T-helper 17 cell (primary cell): ENCODE data around the gene NPTN. TPM values are rescaled to one million over a fixed set of nuclear protein-coding genes. Genes with fewer than 3 reads are reported as not detected.
"Not testable (repeated sequence)": the region's sequence is repeated elsewhere in the genome, so short reads cannot be mapped to it uniquely, and the experiment has no call there.

Experiments used
- ATAC-seq: fragments of 150-1000 bp; cut with Tn5 transposase; 2 replicates; pipeline ENCODE4 v1.10.0; 2021; ENCODE audit warnings: mild to moderate bottlenecking, moderate library complexity
- DNase-seq, 3 donors: peaks; one replicate each; pipeline versions ENCODE4 v3.0.0 to v3.0.0-alpha.2; 2020 to 2021
- H3K9me3 ChIP-seq: one replicate; pipeline ENCODE4 v1.7.0; 2013; ENCODE audit warnings: low read length, mild to moderate bottlenecking; ENCODE audit not compliant: control insufficient read depth, poor library complexity, severe bottlenecking
- H3K27ac Mint-ChIP-seq: one replicate; pipeline ENCODE4 v1.8.0; 2022; ENCODE audit warnings: mild to moderate bottlenecking, moderate library complexity, mixed read lengths
- H3K27me3 Mint-ChIP-seq: one replicate; pipeline ENCODE4 v1.8.0; 2022; ENCODE audit warnings: mixed read lengths
- H3K36me3 Mint-ChIP-seq: one replicate; pipeline ENCODE4 v1.8.0; 2022; ENCODE audit warnings: low read depth, mixed read lengths
- H3K4me1 Mint-ChIP-seq: one replicate; pipeline ENCODE4 v1.8.0; 2022; ENCODE audit warnings: mild to moderate bottlenecking, mixed read lengths
- H3K4me3 Mint-ChIP-seq: one replicate; pipeline ENCODE4 v1.8.0; 2022; ENCODE audit warnings: mild to moderate bottlenecking, moderate library complexity, mixed read lengths
- total RNA-seq, 4 donors: library from RNA in 2 of 4; stranded (reverse) in 2 of 4; gene quantifications; one replicate each; pipeline ENCODE4 v1.2.3 and lab custom pipeline; 2022 to 2026

Gene NPTN
- total RNA-seq, 2 donors from 2014 or later = 25.0 to 48.5 TPM

- Mint-ChIP-seq H3K4me3 (no peak overlapping the region), H3K27me3 (no peaks in the 10 kb centered on the region), H3K4me1 (peaks cover 16% of the 10 kb centered on the region), H3K36me3 (peaks cover 11% of the 10 kb centered on the region), H3K27ac (peak overlapping the region; percentile 59)
- H3K9me3 ChIP-seq = no peaks in the 10 kb centered on the region
- DNase-seq = no peak
- no peak for ATAC-seq
Observed at GRCh38 chr15:73589766-73590165, 43.4 kb downstream of the NPTN start.

- DNase-seq = no peak
- peak overlapping the region; percentile 69 for H3K27ac Mint-ChIP-seq
- no peaks in the 10 kb centered on the region for H3K27me3 Mint-ChIP-seq
- no peak overlapping the region for H3K4me3 Mint-ChIP-seq
- peaks cover 14% of the 10 kb centered on the region for H3K36me3 Mint-ChIP-seq
- ATAC-seq = no peak
- H3K9me3 ChIP-seq = no peaks in the 10 kb centered on the region
- peaks cover 8% of the 10 kb centered on the region for H3K4me1 Mint-ChIP-seq
Observed at GRCh38 chr15:73585871-73586654, 47.1 kb downstream of the NPTN start.

GRCh38 chr15:73584699-73585420, 48.3 kb downstream of the NPTN start:
- no peaks in the 10 kb centered on the region for H3K9me3 ChIP-seq
- H3K36me3 Mint-ChIP-seq = peaks cover 14% of the 10 kb centered on the region
- no peaks in the 10 kb centered on the region for H3K27me3 Mint-ChIP-seq
- DNase-seq = no peak
- ATAC-seq = no peak
- no peak overlapping the region for H3K27ac Mint-ChIP-seq
- H3K4me3 Mint-ChIP-seq = no peak overlapping the region
- H3K4me1 Mint-ChIP-seq = peaks cover 8% of the 10 kb centered on the region

GRCh38 chr15:73583544-73583943, 49.6 kb downstream of the NPTN start:
- Mint-ChIP-seq H3K27me3 (no peaks in the 10 kb centered on the region), H3K27ac (peak overlapping the region; percentile 47), H3K36me3 (peaks cover 7% of the 10 kb centered on the region), H3K4me1 (peaks cover 5% of the 10 kb centered on the region), H3K4me3 (no peak overlapping the region)
- H3K9me3 ChIP-seq = no peaks in the 10 kb centered on the region
- no peak for ATAC-seq
- DNase-seq = no peak

GRCh38 chr15:73582851-73583379, 50.3 kb downstream of the NPTN start:
- H3K27ac Mint-ChIP-seq = peak overlapping the region; percentile 47
- no peaks in the 10 kb centered on the region for H3K9me3 ChIP-seq
- no peak for ATAC-seq
- no peaks in the 10 kb centered on the region for H3K27me3 Mint-ChIP-seq
- peaks cover 6% of the 10 kb centered on the region for H3K4me1 Mint-ChIP-seq
- H3K4me3 Mint-ChIP-seq = peak overlapping the region; percentile 47
- H3K36me3 Mint-ChIP-seq = peaks cover 9% of the 10 kb centered on the region
- DNase-seq = no peak

GRCh38 chr15:73578026-73578425, 55.2 kb downstream of the NPTN start:
- Mint-ChIP-seq H3K27ac (peak overlapping the region; percentile 57), H3K4me1 (peaks cover 6% of the 10 kb centered on the region), H3K27me3 (no peaks in the 10 kb centered on the region), H3K36me3 (peaks cover 10% of the 10 kb centered on the region), H3K4me3 (no peak overlapping the region)
- no peaks in the 10 kb centered on the region for H3K9me3 ChIP-seq
- ATAC-seq (no peak), DNase-seq (no peak)

GRCh38 chr15:73577593-73577992, 55.6 kb downstream of the NPTN start:
- not testable (repeated sequence) for H3K36me3 Mint-ChIP-seq, H3K9me3 ChIP-seq, DNase-seq, ATAC-seq, H3K27me3 Mint-ChIP-seq, H3K4me3 Mint-ChIP-seq, H3K4me1 Mint-ChIP-seq
- peak overlapping the region; percentile 57 for H3K27ac Mint-ChIP-seq

- Mint-ChIP-seq H3K27ac (no peak overlapping the region), H3K4me3 (no peak overlapping the region), H3K4me1 (peaks cover 7% of the 10 kb centered on the region), H3K27me3 (no peaks in the 10 kb centered on the region), H3K36me3 (peaks cover 7% of the 10 kb centered on the region)
- H3K9me3 ChIP-seq = no peaks in the 10 kb centered on the region
- ATAC-seq (no peak), DNase-seq (no peak)
Observed at GRCh38 chr15:73575636-73576247, 57.4 kb downstream of the NPTN start.

- no peaks in the 10 kb centered on the region for H3K27me3 Mint-ChIP-seq
- DNase-seq (no peak), ATAC-seq (no peak)
- H3K4me3 Mint-ChIP-seq = no peak overlapping the region
- H3K9me3 ChIP-seq = no peaks in the 10 kb centered on the region
- H3K27ac Mint-ChIP-seq = no peak overlapping the region
- H3K4me1 Mint-ChIP-seq = peaks cover 7% of the 10 kb centered on the region
- peaks cover 11% of the 10 kb centered on the region for H3K36me3 Mint-ChIP-seq
Observed at GRCh38 chr15:73573572-73573971, 59.6 kb downstream of the NPTN start.

GRCh38 chr15:73573037-73573436, 60.2 kb downstream of the NPTN start:
- no peak overlapping the region for H3K27ac Mint-ChIP-seq

GRCh38 chr15:73572296-73572695, 60.9 kb downstream of the NPTN start:
- H3K4me1 Mint-ChIP-seq = peaks cover 7% of the 10 kb centered on the region
- no peak for DNase-seq
- no peak for ATAC-seq
- H3K27me3 Mint-ChIP-seq = no peaks in the 10 kb centered on the region
- no peaks in the 10 kb centered on the region for H3K9me3 ChIP-seq
- H3K4me3 Mint-ChIP-seq = no peak overlapping the region
- peaks cover 7% of the 10 kb centered on the region for H3K36me3 Mint-ChIP-seq
- no peak overlapping the region for H3K27ac Mint-ChIP-seq

More at GRCh38 chr15:73573037-73573436, 60.2 kb downstream of the NPTN start:
- no peaks in the 10 kb centered on the region for H3K27me3 Mint-ChIP-seq
- DNase-seq (no peak), ATAC-seq (no peak)
- peaks cover 4% of the 10 kb centered on the region for H3K4me1 Mint-ChIP-seq
- H3K4me3 Mint-ChIP-seq = no peak overlapping the region
- H3K36me3 Mint-ChIP-seq = peaks cover 8% of the 10 kb centered on the region
- no peaks in the 10 kb centered on the region for H3K9me3 ChIP-seq

GRCh38 chr15:73571346-73571745, 61.8 kb downstream of the NPTN start:
- Mint-ChIP-seq H3K27ac (no peak overlapping the region), H3K4me1 (peaks cover 7% of the 10 kb centered on the region), H3K36me3 (peaks cover 8% of the 10 kb centered on the region), H3K27me3 (no peaks in the 10 kb centered on the region), H3K4me3 (no peak overlapping the region)
- no peak for DNase-seq
- no peak for ATAC-seq
- no peaks in the 10 kb centered on the region for H3K9me3 ChIP-seq

- H3K4me3 Mint-ChIP-seq = no peak overlapping the region
- DNase-seq = no peak
- peaks cover 7% of the 10 kb centered on the region for H3K4me1 Mint-ChIP-seq
- H3K27ac Mint-ChIP-seq = no peak overlapping the region
- H3K36me3 Mint-ChIP-seq = peaks cover 8% of the 10 kb centered on the region
- no peaks in the 10 kb centered on the region for H3K9me3 ChIP-seq
- no peak for ATAC-seq
- no peaks in the 10 kb centered on the region for H3K27me3 Mint-ChIP-seq
Observed at GRCh38 chr15:73570355-73571032, 62.7 kb downstream of the NPTN start.
